Measurements from ENCODE around the gene HAS3.

Gene HAS3

DNA sequence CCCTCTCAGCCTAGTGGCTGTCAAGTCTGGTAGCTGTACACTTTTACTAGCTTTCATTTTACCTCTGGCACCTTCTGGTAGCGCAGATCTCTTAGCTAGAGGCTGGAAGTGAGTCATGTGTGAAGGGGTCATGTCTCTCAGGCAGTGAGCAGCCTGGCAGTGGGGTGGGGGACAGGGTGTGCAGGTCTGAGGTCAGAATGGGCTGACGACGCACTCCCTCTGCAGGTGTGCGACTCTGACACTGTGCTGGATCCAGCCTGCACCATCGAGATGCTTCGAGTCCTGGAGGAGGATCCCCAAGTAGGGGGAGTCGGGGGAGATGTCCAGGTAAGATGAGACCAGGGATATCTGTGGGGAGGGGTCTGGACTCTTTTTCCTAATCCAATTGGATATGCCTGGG is 7.8 kb downstream of the HAS3 start:
- no peaks in the 10 kb centered on the region for H3K4me1 ChIP-seq (ENCODE audit: control insufficient read depth, insufficient read depth, low read length)
- H3K27ac ChIP-seq (ENCODE audit: extremely low read depth, low read depth, low read length) = no peak overlapping the region
- TF ChIP-seq ZNF416 (tag by site-specific recombination; IDR thresholded peaks at IDR 0.05) (no peak), ZNF510 (tag by site-specific recombination; IDR thresholded peaks at IDR 0.05; ENCODE audit: insufficient replicate concordance) (no peak), ZNF248 (tag by site-specific recombination; IDR thresholded peaks at IDR 0.05) (no peak), ZNF140 (tag by site-specific recombination; IDR thresholded peaks at IDR 0.05) (no peak), KLF9 (tag by site-specific recombination; IDR thresholded peaks at IDR 0.05; ENCODE audit: low read depth) (no peak), ZBTB8A (tag by site-specific recombination; IDR thresholded peaks at IDR 0.05) (no peak)
- TF ChIP-seq, protein P1, sequence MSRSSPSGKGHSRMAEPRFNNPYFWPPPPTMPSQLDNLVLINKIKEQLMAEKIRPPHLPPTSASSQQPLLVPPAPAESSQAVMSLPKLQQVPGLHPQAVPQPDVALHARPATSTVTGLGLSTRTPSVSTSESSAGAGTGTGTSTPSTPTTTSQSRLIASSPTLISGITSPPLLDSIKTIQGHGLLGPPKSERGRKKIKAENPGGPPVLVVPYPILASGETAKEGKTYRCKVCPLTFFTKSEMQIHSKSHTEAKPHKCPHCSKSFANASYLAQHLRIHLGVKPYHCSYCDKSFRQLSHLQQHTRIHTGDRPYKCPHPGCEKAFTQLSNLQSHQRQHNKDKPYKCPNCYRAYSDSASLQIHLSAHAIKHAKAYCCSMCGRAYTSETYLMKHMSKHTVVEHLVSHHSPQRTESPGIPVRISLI (tag by site-specific recombination; IDR thresholded peaks at IDR 0.05) = no peak
- TF ChIP-seq, protein P2, sequence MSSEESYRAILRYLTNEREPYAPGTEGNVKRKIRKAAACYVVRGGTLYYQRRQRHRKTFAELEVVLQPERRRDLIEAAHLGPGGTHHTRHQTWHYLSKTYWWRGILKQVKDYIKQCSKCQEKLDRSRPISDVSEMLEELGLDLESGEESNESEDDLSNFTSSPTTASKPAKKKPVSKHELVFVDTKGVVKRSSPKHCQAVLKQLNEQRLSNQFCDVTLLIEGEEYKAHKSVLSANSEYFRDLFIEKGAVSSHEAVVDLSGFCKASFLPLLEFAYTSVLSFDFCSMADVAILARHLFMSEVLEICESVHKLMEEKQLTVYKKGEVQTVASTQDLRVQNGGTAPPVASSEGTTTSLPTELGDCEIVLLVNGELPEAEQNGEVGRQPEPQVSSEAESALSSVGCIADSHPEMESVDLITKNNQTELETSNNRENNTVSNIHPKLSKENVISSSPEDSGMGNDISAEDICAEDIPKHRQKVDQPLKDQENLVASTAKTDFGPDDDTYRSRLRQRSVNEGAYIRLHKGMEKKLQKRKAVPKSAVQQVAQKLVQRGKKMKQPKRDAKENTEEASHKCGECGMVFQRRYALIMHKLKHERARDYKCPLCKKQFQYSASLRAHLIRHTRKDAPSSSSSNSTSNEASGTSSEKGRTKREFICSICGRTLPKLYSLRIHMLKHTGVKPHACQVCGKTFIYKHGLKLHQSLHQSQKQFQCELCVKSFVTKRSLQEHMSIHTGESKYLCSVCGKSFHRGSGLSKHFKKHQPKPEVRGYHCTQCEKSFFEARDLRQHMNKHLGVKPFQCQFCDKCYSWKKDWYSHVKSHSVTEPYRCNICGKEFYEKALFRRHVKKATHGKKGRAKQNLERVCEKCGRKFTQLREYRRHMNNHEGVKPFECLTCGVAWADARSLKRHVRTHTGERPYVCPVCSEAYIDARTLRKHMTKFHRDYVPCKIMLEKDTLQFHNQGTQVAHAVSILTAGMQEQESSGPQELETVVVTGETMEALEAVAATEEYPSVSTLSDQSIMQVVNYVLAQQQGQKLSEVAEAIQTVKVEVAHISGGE (tag by site-specific recombination; conservative IDR thresholded peaks at IDR 0.05; ENCODE audit: low read depth) = no peak
- H3K36me3 ChIP-seq (ENCODE audit: control insufficient read depth in 2 of 2, insufficient read depth in 1 of 2, low read length in 2 of 2) = peaks cover 0 to 60% of the 10 kb centered on the region in 2 experiments; a peak in 1 of 3 replicates
- H3K9me3 ChIP-seq (ENCODE audit: control insufficient read depth, insufficient read depth, low read depth, low read length) = no peaks in the 10 kb centered on the region
- ChIA-PET CTCF (interaction anchor here (0.5 to 5.6 kb wide), 24 partner anchors 7 to 583 kb away, joined by 3 to 57 read pairs (median 4); no protein-coding TSS in a partner anchor), POLR2A (no interaction called here)
- no peak overlapping the region for H3K4me3 ChIP-seq (ENCODE audit: low read depth, low read length)

DNA sequence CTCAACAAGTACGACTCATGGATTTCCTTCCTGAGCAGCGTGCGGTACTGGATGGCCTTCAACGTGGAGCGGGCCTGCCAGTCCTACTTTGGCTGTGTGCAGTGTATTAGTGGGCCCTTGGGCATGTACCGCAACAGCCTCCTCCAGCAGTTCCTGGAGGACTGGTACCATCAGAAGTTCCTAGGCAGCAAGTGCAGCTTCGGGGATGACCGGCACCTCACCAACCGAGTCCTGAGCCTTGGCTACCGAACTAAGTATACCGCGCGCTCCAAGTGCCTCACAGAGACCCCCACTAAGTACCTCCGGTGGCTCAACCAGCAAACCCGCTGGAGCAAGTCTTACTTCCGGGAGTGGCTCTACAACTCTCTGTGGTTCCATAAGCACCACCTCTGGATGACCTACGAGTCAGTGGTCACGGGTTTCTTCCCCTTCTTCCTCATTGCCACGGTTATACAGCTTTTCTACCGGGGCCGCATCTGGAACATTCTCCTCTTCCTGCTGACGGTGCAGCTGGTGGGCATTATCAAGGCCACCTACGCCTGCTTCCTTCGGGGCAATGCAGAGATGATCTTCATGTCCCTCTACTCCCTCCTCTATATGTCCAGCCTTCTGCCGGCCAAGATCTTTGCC is 9.0 kb downstream of the HAS3 start:
- Histone ChIP-seq H3K4me1 (ENCODE audit: control insufficient read depth, insufficient read depth, low read length) (no peaks in the 10 kb centered on the region), H3K4me3 (ENCODE audit: low read depth, low read length) (no peak overlapping the region), H3K9me3 (ENCODE audit: control insufficient read depth, insufficient read depth, low read depth, low read length) (no peaks in the 10 kb centered on the region), H3K36me3 (ENCODE audit: control insufficient read depth in 2 of 2, insufficient read depth in 1 of 2, low read length in 2 of 2) (peaks cover 0 to 67% of the 10 kb centered on the region in 2 experiments; a peak in 1 of 3 replicates), H3K27ac (ENCODE audit: extremely low read depth, low read depth, low read length) (no peak overlapping the region)
- ChIA-PET POLR2A (no interaction called here), CTCF (interaction anchor here (0.6 to 5.6 kb wide), 7 partner anchors 10 to 456 kb away, joined by 3 to 57 read pairs (median 7); no protein-coding TSS in a partner anchor)
- TF ChIP-seq, protein P3, sequence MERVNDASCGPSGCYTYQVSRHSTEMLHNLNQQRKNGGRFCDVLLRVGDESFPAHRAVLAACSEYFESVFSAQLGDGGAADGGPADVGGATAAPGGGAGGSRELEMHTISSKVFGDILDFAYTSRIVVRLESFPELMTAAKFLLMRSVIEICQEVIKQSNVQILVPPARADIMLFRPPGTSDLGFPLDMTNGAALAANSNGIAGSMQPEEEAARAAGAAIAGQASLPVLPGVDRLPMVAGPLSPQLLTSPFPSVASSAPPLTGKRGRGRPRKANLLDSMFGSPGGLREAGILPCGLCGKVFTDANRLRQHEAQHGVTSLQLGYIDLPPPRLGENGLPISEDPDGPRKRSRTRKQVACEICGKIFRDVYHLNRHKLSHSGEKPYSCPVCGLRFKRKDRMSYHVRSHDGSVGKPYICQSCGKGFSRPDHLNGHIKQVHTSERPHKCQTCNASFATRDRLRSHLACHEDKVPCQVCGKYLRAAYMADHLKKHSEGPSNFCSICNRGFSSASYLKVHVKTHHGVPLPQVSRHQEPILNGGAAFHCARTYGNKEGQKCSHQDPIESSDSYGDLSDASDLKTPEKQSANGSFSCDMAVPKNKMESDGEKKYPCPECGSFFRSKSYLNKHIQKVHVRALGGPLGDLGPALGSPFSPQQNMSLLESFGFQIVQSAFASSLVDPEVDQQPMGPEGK (tag by site-specific recombination; IDR thresholded peaks at IDR 0.05) = no peak
- TF ChIP-seq, protein P4, sequence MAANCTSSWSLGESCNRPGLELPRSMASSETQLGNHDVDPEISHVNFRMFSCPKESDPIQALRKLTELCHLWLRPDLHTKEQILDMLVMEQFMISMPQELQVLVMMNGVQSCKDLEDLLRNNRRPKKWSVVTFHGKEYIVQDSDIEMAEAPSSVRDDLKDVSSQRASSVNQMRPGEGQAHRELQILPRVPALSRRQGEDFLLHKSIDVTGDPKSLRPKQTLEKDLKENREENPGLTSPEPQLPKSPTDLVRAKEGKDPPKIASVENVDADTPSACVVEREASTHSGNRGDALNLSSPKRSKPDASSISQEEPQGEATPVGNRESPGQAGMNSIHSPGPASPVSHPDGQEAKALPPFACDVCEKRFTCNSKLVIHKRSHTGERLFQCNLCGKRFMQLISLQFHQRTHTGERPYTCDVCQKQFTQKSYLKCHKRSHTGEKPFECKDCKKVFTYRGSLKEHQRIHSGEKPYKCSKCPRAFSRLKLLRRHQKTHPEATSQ (tag by site-specific recombination; IDR thresholded peaks at IDR 0.05) = no peak
- TF ChIP-seq ZNF792 (tag by site-specific recombination; IDR thresholded peaks at IDR 0.05) = no peak

DNA sequence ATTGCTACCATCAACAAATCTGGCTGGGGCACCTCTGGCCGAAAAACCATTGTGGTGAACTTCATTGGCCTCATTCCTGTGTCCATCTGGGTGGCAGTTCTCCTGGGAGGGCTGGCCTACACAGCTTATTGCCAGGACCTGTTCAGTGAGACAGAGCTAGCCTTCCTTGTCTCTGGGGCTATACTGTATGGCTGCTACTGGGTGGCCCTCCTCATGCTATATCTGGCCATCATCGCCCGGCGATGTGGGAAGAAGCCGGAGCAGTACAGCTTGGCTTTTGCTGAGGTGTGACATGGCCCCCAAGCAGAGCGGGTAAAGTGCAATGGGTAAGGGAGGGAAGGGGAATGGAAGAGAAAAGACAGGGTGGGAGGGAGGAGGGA is 9.5 kb downstream of the HAS3 start:
- H3K4me1 ChIP-seq (ENCODE audit: control insufficient read depth, insufficient read depth, low read length) = no peaks in the 10 kb centered on the region
- no peak overlapping the region for H3K27ac ChIP-seq (ENCODE audit: extremely low read depth, low read depth, low read length)
- ChIA-PET CTCF (interaction anchor here (0.6 to 5.6 kb wide), 4 partner anchors 9 to 213 kb away, joined by 3 to 57 read pairs (median 10); no protein-coding TSS in a partner anchor), POLR2A (no interaction called here)
- no peak overlapping the region for H3K4me3 ChIP-seq (ENCODE audit: low read depth, low read length)
- H3K9me3 ChIP-seq (ENCODE audit: control insufficient read depth, insufficient read depth, low read depth, low read length) = no peaks in the 10 kb centered on the region
- H3K36me3 ChIP-seq (ENCODE audit: control insufficient read depth in 2 of 2, insufficient read depth in 1 of 2, low read length in 2 of 2) = peaks cover 0 to 67% of the 10 kb centered on the region in 2 experiments; a peak in 1 of 3 replicates
- TF ChIP-seq WT1 (tag by site-specific recombination; IDR thresholded peaks at IDR 0.05) (no peak), ZNF391 (tag by site-specific recombination; IDR thresholded peaks at IDR 0.05; ENCODE audit: borderline replicate concordance, low read depth) (no peak), ZBTB8A (tag by site-specific recombination; IDR thresholded peaks at IDR 0.05) (no peak), ZNF549 (tag by site-specific recombination; IDR thresholded peaks at IDR 0.05) (no peak), YY1 (tag by site-specific recombination; IDR thresholded peaks at IDR 0.05) (no peak), ZNF132 (tag by site-specific recombination; IDR thresholded peaks at IDR 0.05; ENCODE audit: borderline replicate concordance) (no peak), ZNF202 (tag by site-specific recombination; IDR thresholded peaks at IDR 0.05; ENCODE audit: borderline replicate concordance) (no peak), ZSCAN23 (tag by site-specific recombination; IDR thresholded peaks at IDR 0.05) (no peak), ZNF548 (tag by site-specific recombination; IDR thresholded peaks at IDR 0.05) (no peak)
- TF ChIP-seq, protein P5, sequence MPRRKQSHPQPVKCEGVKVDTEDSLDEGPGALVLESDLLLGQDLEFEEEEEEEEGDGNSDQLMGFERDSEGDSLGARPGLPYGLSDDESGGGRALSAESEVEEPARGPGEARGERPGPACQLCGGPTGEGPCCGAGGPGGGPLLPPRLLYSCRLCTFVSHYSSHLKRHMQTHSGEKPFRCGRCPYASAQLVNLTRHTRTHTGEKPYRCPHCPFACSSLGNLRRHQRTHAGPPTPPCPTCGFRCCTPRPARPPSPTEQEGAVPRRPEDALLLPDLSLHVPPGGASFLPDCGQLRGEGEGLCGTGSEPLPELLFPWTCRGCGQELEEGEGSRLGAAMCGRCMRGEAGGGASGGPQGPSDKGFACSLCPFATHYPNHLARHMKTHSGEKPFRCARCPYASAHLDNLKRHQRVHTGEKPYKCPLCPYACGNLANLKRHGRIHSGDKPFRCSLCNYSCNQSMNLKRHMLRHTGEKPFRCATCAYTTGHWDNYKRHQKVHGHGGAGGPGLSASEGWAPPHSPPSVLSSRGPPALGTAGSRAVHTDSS (tag by site-specific recombination; IDR thresholded peaks at IDR 0.05) = no peak
